Heart right ventricle (tissue), 16 donors: Measurements from ENCODE around the gene WNT3. TPM values are rescaled to one million over a fixed set of nuclear protein-coding genes. Genes with fewer than 3 reads are reported as not detected.
"Not testable (repeated sequence)": the region's sequence is repeated elsewhere in the genome, so short reads cannot be mapped to it uniquely, and the experiment has no call there.

ENCODE experiments used
- ATAC-seq, 8 donors: fragments of 200-7000 bp; cut with Tn5 transposase; one replicate each; pipeline ENCODE4 v1.9.1; 2020; ENCODE audit warnings: mild to moderate bottlenecking in 8 of 8, moderate library complexity in 8 of 8, moderate number of reproducible peaks in 1 of 8
- DNase-seq, 2 donors: peaks; one replicate each; pipeline ENCODE4 v3.0.0-alpha.2; 2020
- H3K27ac ChIP-seq, 10 donors: fragments of 200-600 bp; sonication (generic) in 2 of 10; one replicate each; pipeline versions ENCODE4 v1.5.0 to v1.8.0; 2020 to 2022; ENCODE audit warnings: mild to moderate bottlenecking in 3 of 10
- H3K27me3 ChIP-seq, 7 donors: fragments of 200-600 bp; one replicate each; pipeline ENCODE4 v1.8.0; 2021 to 2022; ENCODE audit warnings: mild to moderate bottlenecking in 2 of 7
- H3K36me3 ChIP-seq, 9 donors: fragments of 200-600 bp; sonication (generic) in 1 of 9; one replicate each; pipeline versions ENCODE4 v1.5.0 to v1.8.0; 2020 to 2022; ENCODE audit warnings: mild to moderate bottlenecking in 2 of 9
- H3K4me1 ChIP-seq, 9 donors: fragments of 200-600 bp; sonication (generic) in 1 of 9; one replicate each; pipeline versions ENCODE4 v1.5.0 to v1.8.0; 2020 to 2022; ENCODE audit warnings: mild to moderate bottlenecking in 4 of 9
- H3K4me3 ChIP-seq, 10 donors: fragments of 200-600 bp; sonication (generic) in 2 of 10; one replicate each; pipeline versions ENCODE4 v1.5.0 to v1.8.0; 2020 to 2022; ENCODE audit warnings: mild to moderate bottlenecking in 7 of 10, moderate library complexity in 2 of 10
- H3K9me3 ChIP-seq, 11 donors: fragments of 200-600 bp in 10 of 11; sonication (generic) in 2 of 11; one replicate each; pipeline versions ENCODE4 v1.5.0 to v1.8.0; 2013 to 2022; ENCODE audit warnings: mild to moderate bottlenecking in 2 of 11, control low read depth in 1 of 11, moderate library complexity in 1 of 11
- CTCF ChIP-seq, 9 donors: fragments of 200-600 bp; sonication (generic) in 2 of 9; IDR thresholded peaks; one replicate each; pipeline versions ENCODE4 v1.5.0 to v1.8.0; 2021 to 2022; ENCODE audit warnings: antibody characterized with exemption in 9 of 9, mild to moderate bottlenecking in 5 of 9, moderate library complexity in 1 of 9
- whole genome bisulfite sequencing, 2 donors: extraction: QIAGEN DNeasy Blood & Tissue Kit; methylation state at CpG; one replicate each; pipeline ENCODE4 v1.1.7; 2013; ENCODE audit warnings: inconsistent platforms in 1 of 2; 5-methylcytosine and 5-hydroxymethylcytosine counted together
- intact Hi-C, 10 donors: fragments of 100-400 bp; cut with DNase I; formaldehyde crosslinking; loops; one replicate each; pipeline versions ENCODE4 v1.11.1 to v1.14.2; 2022
- polyA plus RNA-seq, 2 donors: library from polyadenylated mRNA; stranded (reverse); fragments of 200-250 nt; gene quantifications; one replicate each; pipeline ENCODE4 v1.2.3, GENCODE V29; 2013
- total RNA-seq, 10 donors: library from RNA; stranded (reverse); fragmentation: NEBNext Ultra II Directional in 3 of 10; extraction: Animal tissue kit (Norgen Biotek cat#: 25700) in 3 of 10; gene quantifications; one replicate each; pipeline versions ENCODE4 v1.2.1 to v1.2.4, GENCODE V29; 2021 to 2023
- donor health status: Arrhythmogenic right ventricular cardiomyopathy.
- donor health status: ischemic (EF 13 %, LVEDD 7.1; RV severe dilation, severe dysfunction).
- donor health status: healthy with polysubstance abuse.
- donor health status: DM: no; HTN: yes; CAD: no.
- donor health status: DM: no; HTN: no; CAD: no.
- donor health status: ischemic (EF 25% LVEDD 6.9; RV normal size, moderate dysfunction).
- donor health status: ischemic (EF 25% LVEDD 5.7; RV mildly dilated, moderate dysfunction).
- donor health status: healthy.
- donor health status: DM: yes; HTN: yes; CAD: no.
- donor health status: Ischemic cardiomyopathy.
- donor health status: ischemic (EF 35%, LVEDD 5.7; RV mildly dilated, moderate dysfunction).
- donor health status: nonischemic (EF 11% LVEDD 7.7; RV severe dilation, severe dysfunction).
- donor health status: DM: yes; HTN: yes; CAD: no.
- donor health status: PGD.
- donor health status: ischemic (EF 29% LVEDD 5.4; RV normal size, mild dysfunction).
- donor health status: nonischemic (EF 23%, LVEDD 6.1; RV moderate dilation, normal function).

WNT3 gene
- total and polyA plus RNA-seq, 12 donors: 0.66 to 3.7 (median 1.2) TPM

GRCh38 chr17:46841561-46842379 is 23.3 kb upstream of the WNT3 start:
- intact Hi-C loops: loop anchor here in 8 of 10 donors (2.0 to 10.0 kb wide), 5 partner anchors 96 to 161 kb away; no protein-coding TSS in a partner anchor
- peak; percentile 58 to 87 (median 78) for TF ChIP-seq CTCF (IDR thresholded peaks at IDR 0.05)
- Histone ChIP-seq H3K9me3 (peaks cover 0 to 12% (median 6%) of the 10 kb centered on the region in 11 donors), H3K4me1 (peaks cover 0 to 10% (median 0%) of the 10 kb centered on the region in 9 donors), H3K4me3 (peak overlapping the region in 3 of 10 donors; percentile 3 to 20 (median 11)), H3K36me3 (no peaks in the 10 kb centered on the region), H3K27ac (no peak overlapping the region), H3K27me3 (peaks cover 4 to 45% (median 25%) of the 10 kb centered on the region in 7 donors)
- ATAC-seq: peak; percentile 24 to 76 (median 54)
- WGBS, 2 donors: 15 to 16% methylated on average over 43 of the region's 43 CpGs
- no peak for DNase-seq

GRCh38 chr17:46840596-46840995 is 22.1 kb upstream of the WNT3 start:
- Histone ChIP-seq H3K9me3 (peaks cover 0 to 12% (median 6%) of the 10 kb centered on the region in 11 donors), H3K27me3 (peaks cover 4 to 45% (median 26%) of the 10 kb centered on the region in 7 donors)
- H3K27ac ChIP-seq, DNase-seq, H3K4me1 ChIP-seq, H3K36me3 ChIP-seq, H3K4me3 ChIP-seq, ATAC-seq: not testable (repeated sequence)
- intact Hi-C loops: loop anchor here in 6 of 10 donors (2.0 to 10.0 kb wide), 4 partner anchors 97 to 162 kb away; no protein-coding TSS in a partner anchor
- 49 to 66% methylated on average over 3 of the region's 3 CpGs for WGBS, 2 donors

- intact Hi-C loops: loop anchor here in 2 of 10 donors (10.0 kb wide), 2 partner anchors 54 to 844 kb away; partner anchors contain the start of gene STH (in 1 of the 2)
- no peak for TF ChIP-seq CTCF (IDR thresholded peaks at IDR 0.05)
- DNase-seq: no peak
- no peak for ATAC-seq
- Histone ChIP-seq H3K36me3 (no peaks in the 10 kb centered on the region), H3K4me1 (peaks cover 0 to 8% (median 0%) of the 10 kb centered on the region in 9 donors), H3K27ac (no peak overlapping the region), H3K9me3 (peaks cover 0 to 12% (median 6%) of the 10 kb centered on the region in 11 donors), H3K4me3 (no peak overlapping the region), H3K27me3 (peaks cover 4 to 40% (median 28%) of the 10 kb centered on the region in 7 donors)
- WGBS, 2 donors: 91 to 92% methylated on average over 5 of the region's 5 CpGs
Observed at GRCh38 chr17:46839211-46839610, 20.7 kb upstream of the WNT3 start.

DNA sequence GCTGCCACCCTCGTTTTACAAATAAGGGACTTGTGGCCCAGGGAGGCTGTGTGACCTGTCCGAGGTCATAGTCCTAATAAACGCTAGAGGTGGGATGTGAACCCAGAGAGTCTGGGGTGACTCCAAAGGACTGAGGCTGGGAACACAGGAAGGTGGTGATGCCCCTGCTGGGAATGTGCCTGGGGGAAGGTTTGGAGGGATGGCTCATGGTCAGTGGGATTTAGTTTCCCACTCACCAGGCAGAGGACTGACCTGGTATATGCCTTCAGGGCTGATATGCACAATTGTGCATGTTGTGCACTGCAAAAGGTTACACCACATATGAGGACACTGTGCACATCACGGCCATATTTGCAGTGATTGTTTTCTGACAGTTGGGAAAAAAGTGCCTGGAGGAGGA is 19.0 kb upstream of the WNT3 start:
- DNase-seq (no peak), ATAC-seq (no peak)
- Histone ChIP-seq H3K27me3 (peaks cover 4 to 31% (median 24%) of the 10 kb centered on the region in 7 donors), H3K9me3 (peaks cover 0 to under 1% (median 0%) of the 10 kb centered on the region in 11 donors), H3K4me3 (no peak overlapping the region), H3K27ac (no peak overlapping the region), H3K36me3 (no peaks in the 10 kb centered on the region), H3K4me1 (peaks cover 0 to 14% (median 0%) of the 10 kb centered on the region in 9 donors)
- TF ChIP-seq CTCF (IDR thresholded peaks at IDR 0.05): no peak
- intact Hi-C loops: loop anchor here in 2 of 10 donors (10.0 kb wide), 2 partner anchors 53 to 843 kb away; partner anchors contain the start of gene STH (in 1 of the 2)
- WGBS, 2 donors: 75 to 76% methylated on average over 4 of the region's 4 CpGs
